HG02885 (cell line): ENCODE measurements around the gene RPA1.

Experiments
- ATAC-seq: cut with Tn5 transposase; IDR thresholded peaks from one replicate; pipeline ENCODE4 v1.9.1; 2021; ENCODE audit warnings: mild to moderate bottlenecking; ENCODE audit not compliant: unreplicated experiment, poor library complexity

RPA1 gene

DNA sequence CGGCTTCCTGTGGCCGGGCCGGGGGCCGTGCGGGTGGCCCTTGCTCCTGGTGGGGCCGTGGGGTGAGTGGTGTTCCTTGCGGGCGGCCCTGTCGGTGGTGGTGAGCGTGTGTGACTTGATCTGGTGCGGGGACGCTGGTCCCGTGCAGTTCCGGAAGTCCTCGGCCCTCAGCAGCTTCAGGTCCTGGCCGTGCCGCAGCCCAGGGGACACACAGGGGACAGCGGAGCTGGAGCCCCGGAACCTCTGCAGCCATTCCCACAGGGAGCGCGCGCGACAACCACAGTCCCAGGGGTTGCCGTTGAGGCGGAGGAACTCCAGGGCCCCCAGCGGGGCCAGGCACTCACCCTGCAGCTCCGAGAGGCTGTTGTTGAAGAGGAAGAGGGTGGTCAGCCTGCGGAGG is 107.0 kb downstream of the RPA1 start:
- no peak for ATAC-seq

- ATAC-seq, result no peak
These were observed 107.7 kb downstream of the RPA1 start for GRCh38 chr17:1937461-1937860.

- ATAC-seq, result no peak
These were observed 110.4 kb downstream of the RPA1 start for GRCh38 chr17:1939981-1940809.

DNA sequence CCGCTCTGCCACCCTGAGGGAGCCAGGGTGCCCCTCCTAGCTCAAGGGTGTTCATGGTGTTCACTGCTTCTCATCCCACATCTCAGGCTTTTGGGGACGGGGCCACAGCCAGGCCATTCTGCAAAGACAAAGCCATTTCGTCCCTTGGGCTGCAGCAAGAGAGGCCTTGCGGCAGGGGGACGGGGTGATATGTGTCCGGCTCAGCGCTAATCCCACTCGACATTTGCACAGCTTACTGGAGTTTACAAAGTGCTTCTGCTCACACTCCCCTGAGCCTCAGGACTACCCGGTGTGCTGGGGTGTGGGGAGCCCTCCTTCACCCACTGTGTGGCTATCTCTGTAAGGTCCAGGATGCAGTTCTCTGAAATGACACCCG is 111.0 kb downstream of the RPA1 start:
- no peak for ATAC-seq

DNA sequence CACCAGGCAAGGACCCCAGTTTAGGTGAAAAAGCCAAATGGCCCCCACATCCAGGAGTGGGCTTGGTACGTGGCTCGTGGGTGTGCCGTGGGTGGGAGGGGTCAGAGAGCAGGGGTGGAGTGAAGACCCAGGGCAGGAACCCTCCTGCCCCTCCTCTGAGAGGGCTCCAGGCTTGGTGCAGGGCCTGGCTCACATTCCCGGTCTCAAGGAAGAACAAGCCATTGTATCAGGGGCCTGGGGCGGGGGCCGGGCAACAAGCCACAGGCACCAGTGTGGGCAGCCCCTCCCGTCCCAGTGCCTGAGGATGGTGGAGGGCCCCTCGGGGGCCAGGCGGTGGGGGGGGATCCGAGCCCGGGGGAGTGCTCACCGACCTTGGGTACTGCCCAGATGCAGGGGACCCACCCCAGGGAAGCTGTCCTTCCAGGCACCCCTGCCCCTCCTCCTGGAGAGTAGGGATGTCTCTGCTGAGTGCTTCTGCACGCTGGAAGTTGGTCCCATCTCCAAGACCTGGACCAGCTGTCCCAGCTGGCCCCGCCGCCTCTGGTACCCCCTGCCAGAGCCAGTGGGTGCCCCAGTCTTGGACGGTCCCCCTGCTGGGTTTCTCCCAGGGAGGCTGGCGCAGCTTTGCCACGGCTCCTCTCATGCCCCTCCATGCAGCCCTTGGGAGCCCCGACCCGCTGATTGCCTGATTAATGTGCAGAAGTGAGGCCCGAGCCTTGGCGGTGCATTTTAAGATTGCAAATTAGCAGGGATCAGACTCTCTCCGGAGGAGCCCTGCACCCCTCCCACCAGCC is 111.7 kb downstream of the RPA1 start:
- no peak for ATAC-seq

DNA sequence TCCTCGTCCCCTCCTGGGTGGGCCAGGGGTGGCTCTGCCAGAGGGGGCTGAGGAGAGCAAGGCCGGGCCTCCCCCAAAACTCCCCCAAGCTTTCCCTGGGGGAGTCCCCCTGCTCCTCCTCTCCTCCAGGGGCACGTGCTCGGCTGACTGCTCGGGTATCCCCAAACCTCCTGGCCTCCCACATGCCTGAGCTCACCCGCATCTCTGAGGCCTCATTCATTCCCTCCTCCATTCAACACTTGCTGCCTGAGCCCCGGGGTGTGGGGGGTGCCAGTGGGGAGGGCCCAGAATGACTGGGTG is 112.2 kb downstream of the RPA1 start:
- no peak for ATAC-seq

GRCh38 chr17:1942666-1943435 is 113.0 kb downstream of the RPA1 start:
- no peak for ATAC-seq

DNA sequence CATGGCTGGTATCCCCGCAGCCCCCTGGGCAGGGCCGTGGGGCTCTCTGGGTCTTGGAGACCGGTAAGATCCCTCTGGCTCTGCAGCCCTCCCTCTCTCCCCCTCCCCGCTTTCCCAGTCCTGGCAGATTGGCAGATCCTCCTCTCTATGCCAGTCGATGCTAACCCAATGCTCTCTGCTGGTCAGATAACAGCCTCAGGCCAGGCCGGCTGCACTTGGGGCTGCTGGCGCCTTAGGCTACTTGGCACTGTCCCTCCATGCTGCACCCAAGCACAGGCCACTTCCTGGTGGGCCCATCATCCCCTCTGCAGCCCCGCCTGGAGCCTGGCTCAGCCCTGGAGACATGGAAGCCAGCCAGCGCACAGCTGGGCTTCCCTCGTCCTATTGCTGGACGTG is 113.6 kb downstream of the RPA1 start:
- no peak for ATAC-seq

- no peak for ATAC-seq
These were observed 115.8 kb downstream of the RPA1 start for GRCh38 chr17:1945621-1946020.

DNA sequence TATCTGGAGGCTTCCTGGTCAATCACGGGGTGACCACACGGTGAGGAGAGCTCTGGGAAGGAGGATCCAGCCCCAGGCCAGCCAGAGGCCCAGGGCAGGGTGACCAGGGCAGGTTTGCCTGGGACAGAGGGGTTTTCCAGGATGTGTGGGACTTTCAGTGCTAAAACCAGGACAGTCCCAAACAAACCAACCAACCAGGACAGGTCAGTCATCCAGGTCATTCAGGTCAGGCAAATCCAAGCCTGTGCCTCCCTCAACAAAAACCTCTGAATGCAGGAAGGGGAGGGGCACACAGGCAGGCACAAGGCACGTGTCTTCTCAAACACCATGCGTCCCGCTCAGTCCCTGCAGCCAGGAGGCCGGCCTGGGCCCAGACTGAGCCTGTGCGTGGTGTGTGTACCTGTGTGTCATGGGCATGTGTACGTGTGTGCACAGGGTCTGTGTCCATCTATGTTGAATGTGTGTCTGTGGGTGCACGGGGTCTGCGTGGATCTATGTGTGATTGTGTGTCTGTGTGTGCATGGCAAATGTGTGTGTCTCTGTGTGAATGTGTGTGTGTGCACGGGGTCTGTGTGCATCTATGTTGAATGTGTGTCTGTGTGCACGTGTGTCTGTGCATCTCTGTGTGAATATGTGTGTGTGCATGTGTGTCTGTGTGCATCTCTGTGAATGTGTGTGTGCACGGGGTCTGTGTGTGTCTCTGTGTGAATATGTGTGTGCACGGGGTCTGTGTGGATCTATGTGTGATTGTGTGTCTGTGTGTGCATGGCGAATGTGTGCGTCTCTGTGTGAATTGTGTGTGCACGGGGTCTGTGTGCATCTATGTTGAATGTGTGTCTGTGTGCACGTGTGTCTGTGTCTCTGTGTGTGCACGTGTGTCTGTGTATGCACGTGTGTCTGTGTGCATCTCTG is 116.5 kb downstream of the RPA1 start:
- no peak for ATAC-seq

GRCh38 chr17:1947229-1947742 is 117.5 kb downstream of the RPA1 start:
- no peak for ATAC-seq

- no peak for ATAC-seq
These were observed 118.1 kb downstream of the RPA1 start for GRCh38 chr17:1947743-1948516.

DNA sequence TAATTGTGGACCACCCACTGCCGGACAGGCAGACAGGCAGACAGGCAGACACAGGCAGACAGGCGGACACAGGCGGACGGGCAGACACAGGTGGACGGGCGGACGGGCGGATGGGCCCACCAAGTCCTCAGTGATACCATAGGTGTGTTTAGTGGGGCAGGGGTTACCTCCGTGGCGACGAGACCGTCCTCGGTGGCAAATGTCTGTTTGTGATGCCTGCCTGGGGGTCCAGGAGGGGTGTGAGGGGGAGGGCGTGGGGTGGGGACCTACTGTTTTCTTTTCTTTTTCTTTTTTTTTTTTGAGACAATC is 118.7 kb downstream of the RPA1 start:
- ATAC-seq, result no peak
